ENCODE data around the gene FAM151B.
"Not testable (repeated sequence)": the region's sequence is repeated elsewhere in the genome, so short reads cannot be mapped to it uniquely, and the experiment has no call there.

The FAM151B gene

DNA sequence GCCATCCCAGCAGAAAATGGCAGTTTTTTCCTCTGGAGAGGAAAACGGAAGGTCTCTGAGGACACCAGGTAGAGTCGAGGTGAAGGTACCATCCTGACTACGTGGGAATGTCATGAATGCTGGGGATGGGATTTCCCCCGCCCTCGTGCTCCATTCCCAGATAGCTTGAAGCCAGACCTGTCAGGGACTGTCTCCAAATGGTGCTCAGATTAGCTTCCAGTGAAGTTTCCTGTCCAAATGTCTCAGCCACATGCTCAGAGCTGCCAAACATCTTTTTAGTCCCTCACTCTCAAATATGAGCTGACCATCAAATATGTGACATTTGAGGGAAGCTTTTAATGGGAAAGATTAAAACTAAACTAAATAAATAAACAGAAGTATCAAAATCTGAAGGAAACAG, 89.8 kb downstream of the FAM151B start:
- DNase-seq, result no peak
- in situ Hi-C loops (cut with MboI; ENCODE audit: low pct_unique_long_range_greater_than_20kb, low sequenced_read_pairs), result no loop called here

DNA sequence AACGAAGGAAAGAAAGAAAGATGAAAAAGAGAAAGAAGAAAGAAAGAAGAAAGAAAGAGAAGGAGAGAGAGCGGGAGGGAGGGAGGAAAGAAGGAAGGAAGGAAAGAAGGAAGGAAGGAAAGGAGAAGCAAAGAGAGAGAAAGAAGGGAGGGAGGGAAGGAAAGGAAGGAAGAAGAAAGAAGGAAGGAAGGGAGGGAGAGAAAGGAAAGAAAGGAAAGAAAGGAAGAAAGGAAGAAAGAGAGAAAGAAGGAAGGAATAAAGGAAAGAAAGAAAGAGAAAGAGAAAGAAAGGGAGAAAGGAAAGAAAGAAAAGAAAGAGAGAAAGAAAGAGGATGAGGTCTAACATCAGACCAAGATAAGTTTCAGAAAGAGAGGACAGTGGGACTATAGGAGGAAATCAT, 91.2 kb downstream of the FAM151B start:
- in situ Hi-C loops (cut with MboI; ENCODE audit: low pct_unique_long_range_greater_than_20kb, low sequenced_read_pairs), result no loop called here
- no peak for DNase-seq

DNA sequence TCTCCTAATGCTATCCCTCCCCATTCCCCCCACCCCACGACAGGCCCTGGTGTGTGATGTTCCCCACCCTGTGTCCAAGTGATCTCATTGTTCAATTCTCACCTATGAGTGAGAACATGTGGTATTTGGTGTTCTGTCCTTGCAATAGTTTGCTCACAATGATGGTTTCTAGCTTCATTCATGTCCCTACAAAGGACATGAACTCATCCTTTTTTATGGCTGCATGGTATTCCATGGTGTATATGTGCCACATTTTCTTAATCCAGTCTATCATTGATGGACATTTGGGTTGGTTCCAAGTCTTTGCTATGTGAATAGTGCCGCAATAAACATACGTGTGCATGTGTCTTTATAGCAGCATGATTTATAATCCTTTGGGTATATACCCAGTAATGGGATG, 92.4 kb downstream of the FAM151B start:
- in situ Hi-C loops (cut with MboI; ENCODE audit: low pct_unique_long_range_greater_than_20kb, low sequenced_read_pairs), result not testable (repeated sequence)

DNA sequence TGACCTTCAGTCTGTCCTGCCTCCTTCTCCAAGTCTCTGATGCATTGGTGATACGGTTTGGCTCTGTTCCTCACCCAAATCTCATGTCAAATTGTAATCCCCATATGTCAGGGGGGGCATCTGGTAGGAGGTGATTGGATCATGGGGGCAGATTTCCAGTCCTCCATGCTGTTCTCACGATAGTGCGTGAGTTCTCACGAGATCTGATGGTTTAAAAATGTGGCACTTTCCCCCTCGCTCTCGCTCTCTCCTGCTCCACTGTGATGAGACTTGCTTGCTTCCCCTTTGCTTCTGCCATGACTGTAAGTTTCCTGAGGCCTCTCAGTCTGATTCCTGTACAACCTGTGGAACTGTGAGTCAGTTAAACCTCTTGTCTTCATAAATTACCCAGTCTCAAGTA, 96.9 kb downstream of the FAM151B start:
- in situ Hi-C loops (cut with MboI; ENCODE audit: low pct_unique_long_range_greater_than_20kb, low sequenced_read_pairs), result no loop called here
- no peak for DNase-seq

More for the DNA sequence above, 92.4 kb downstream of the FAM151B start:
- DNase-seq, result not testable (repeated sequence)

DNA sequence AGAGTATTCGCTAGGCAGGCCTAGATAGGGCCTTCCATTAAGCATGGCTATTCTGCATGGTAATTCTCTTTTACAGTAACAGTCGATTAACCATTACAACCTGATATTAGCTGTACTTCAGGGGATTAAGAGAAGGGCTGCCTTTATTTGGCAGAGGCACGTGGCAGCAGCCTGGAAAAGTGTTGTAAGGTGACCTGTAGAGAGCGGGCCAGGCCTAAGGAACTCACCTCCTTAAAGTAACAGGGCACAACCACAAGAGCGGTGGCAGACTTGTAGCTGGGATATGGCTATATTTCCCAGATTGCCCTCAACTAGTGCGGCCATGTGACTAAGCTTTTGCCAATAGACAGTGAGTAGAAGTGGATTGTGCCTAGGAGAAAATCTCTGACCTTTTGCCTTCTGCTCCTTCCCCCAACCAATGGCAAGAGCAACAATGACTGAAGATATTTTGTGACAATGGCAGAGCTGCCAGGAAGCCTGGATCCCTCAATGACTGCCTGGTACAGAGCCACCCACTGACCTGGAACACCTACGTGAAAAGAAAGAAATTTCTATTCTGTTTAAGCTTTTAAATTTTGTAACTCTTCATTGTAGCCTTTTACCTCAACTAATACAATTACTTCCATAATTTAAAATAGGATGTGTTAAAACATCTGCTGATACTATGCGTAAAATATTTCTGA, 101.1 kb downstream of the FAM151B start:
- no peak for DNase-seq
- in situ Hi-C loops (cut with MboI; ENCODE audit: low pct_unique_long_range_greater_than_20kb, low sequenced_read_pairs), result no loop called here

DNA sequence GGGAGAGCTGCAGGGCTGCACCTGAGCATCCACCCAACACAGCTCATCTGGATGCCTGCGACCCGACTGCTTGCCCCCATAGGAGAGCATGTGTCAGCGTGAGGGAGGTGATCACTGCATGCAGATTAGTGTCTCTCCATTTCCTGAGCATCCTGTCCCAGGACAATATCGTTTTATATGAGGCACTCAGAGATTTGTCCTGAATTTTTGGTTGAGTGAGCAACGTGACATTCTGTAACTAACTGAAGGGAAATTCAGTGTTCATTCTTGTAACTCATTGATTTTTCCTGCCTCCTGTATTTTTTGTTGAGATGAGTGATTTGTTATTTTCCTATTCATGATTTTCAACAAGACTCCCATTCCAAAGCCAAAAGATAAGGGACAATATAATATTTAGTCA, 102.9 kb downstream of the FAM151B start:
- DNase-seq, result no peak
- in situ Hi-C loops (cut with MboI; ENCODE audit: low pct_unique_long_range_greater_than_20kb, low sequenced_read_pairs), result no loop called here

DNA sequence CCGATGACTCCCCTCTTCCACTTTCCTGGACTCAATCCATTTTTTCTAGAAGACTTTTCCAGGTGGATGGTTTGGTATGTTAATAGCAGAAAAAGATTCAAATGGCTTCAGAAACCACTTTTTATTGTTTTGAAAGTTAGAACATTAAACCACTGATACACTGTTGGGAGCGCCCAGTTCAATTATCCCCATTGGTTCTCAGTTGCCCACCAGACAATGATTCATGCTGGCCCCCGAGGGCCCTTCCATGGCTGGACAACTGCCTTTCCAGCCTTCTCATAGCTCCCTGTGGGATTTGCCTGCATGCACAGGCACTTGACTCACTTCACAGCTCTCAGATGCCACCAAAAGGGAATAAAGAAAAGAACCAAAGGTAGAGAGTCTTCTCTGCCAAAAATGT, 103.5 kb downstream of the FAM151B start:
- DNase-seq, result no peak
- in situ Hi-C loops (cut with MboI; ENCODE audit: low pct_unique_long_range_greater_than_20kb, low sequenced_read_pairs), result no loop called here

DNA sequence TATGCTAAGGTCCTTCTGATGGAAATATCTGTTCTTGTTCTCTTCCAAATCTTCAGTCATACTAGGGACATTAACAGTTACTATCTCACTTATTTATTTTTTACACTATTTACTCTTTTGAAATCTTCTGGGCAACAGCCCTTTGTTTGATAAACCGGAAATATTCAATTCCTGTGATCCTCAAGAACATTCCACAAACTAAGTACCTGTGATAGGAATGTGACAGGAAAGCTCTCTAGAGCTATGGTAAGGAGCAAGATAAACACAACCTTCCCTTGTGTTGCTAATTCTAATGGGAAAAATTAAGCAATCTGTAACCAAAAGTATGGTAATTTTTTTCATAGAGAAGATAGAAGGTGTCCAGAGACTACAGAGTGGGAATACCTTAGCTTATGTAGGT, 104.2 kb downstream of the FAM151B start:
- in situ Hi-C loops (cut with MboI; ENCODE audit: low pct_unique_long_range_greater_than_20kb, low sequenced_read_pairs), result no loop called here

More for the DNA sequence above, 104.2 kb downstream of the FAM151B start:
- DNase-seq, result no peak

Measured in KBM-7 (cell line).